Measurements from ENCODE around the gene STK38. TPM values are rescaled to one million over a fixed set of nuclear protein-coding genes. Genes with fewer than 3 reads are reported as not detected.

STK38 gene
- total RNA-seq, 1 experiment from 2014 or later: 20.1 TPM

- TF ChIP-seq REST (IDR thresholded peaks at IDR 0.05; ENCODE audit: low read depth): no peak
- TF ChIP-seq POLR2AphosphoS5 (IDR thresholded peaks at IDR 0.05; ENCODE audit: low read depth, low read length): no peak
- no peak for TF ChIP-seq ZNF274 (IDR thresholded peaks at IDR 0.05; ENCODE audit: low read depth, low read length)
Measured at GRCh38 chr6:36495086-36495485, 52.2 kb downstream of the STK38 start (continued).

GRCh38 chr6:36493859-36494258, 53.4 kb downstream of the STK38 start:
- H3K36me3 ChIP-seq (ENCODE audit: control insufficient read depth in 1 of 2, insufficient read depth in 2 of 2, low read length in 2 of 2): peaks cover 17 to 22% of the 10 kb centered on the region in 2 experiments
- H4K20me1 ChIP-seq (ENCODE audit: insufficient read depth): no peaks in the 10 kb centered on the region
- intact Hi-C loops (cut with micrococcal nuclease): no loop called here
- CTCF ChIA-PET: no interaction called here
- no peak overlapping the region for H3K4me3 ChIP-seq (replicated peaks in 1 of 2; ENCODE audit: low read depth in 1 of 2, low read length in 2 of 2)
- POLR2A ChIA-PET: no interaction called here
- no peak overlapping the region for H2AFZ ChIP-seq (ENCODE audit: low read depth, low read length, poor library complexity, severe bottlenecking)
- no peak for DNase-seq (ENCODE audit: low read depth, low spot score)
- RAD21 ChIA-PET (ENCODE audit: low non-redundant PET in 1 of 2, low total read pairs in 2 of 2, uncharacterized antibody in 2 of 2, unreplicated experiment in 2 of 2): no interaction called here
- H3K27ac ChIP-seq (ENCODE audit: low read depth, low read length): no peak overlapping the region
- H3K4me1 ChIP-seq (ENCODE audit: control insufficient read depth in 1 of 2, insufficient read depth in 2 of 2, low read length in 2 of 2): no peaks in the 10 kb centered on the region
- no peaks in the 10 kb centered on the region for H3K9me3 ChIP-seq (ENCODE audit: control insufficient read depth in 1 of 2, insufficient read depth in 1 of 2, low read depth in 1 of 2, low read length in 2 of 2)
- no peaks in the 10 kb centered on the region for H3K79me2 ChIP-seq (ENCODE audit: insufficient read depth, low read length)
- BruUV-seq (replicated peaks): no TSS peak
- H3K4me2 ChIP-seq (ENCODE audit: low read length): no peak overlapping the region
- no peak for ATAC-seq
- no peaks in the 10 kb centered on the region for H3K27me3 ChIP-seq (ENCODE audit: insufficient read depth, low read length)
- no peak overlapping the region for H3K9ac ChIP-seq (ENCODE audit: low read length)
- H3K9me2 ChIP-seq (ENCODE audit: insufficient read depth): no peaks in the 10 kb centered on the region
- TF ChIP-seq SP1 (IDR thresholded peaks at IDR 0.05; ENCODE audit: low read depth): no peak
- TF ChIP-seq CEBPB (IDR thresholded peaks at IDR 0.05; ENCODE audit: low read depth): no peak
- no peak for TF ChIP-seq ZNF274 (IDR thresholded peaks at IDR 0.05; ENCODE audit: low read depth, low read length)
- no peak for TF ChIP-seq ATF3 (IDR thresholded peaks at IDR 0.05)
- TF ChIP-seq CTCF (IDR thresholded peaks at IDR 0.05 in 2 of 3, conservative IDR thresholded peaks at IDR 0.05 in 1 of 3; ENCODE audit: borderline replicate concordance in 1 of 3, insufficient read depth in 1 of 3, low read depth in 2 of 3, low read length in 2 of 3): no peak
- TF ChIP-seq FOSL1 (IDR thresholded peaks at IDR 0.05; ENCODE audit: low read depth): no peak
- no peak for TF ChIP-seq POLR2AphosphoS5 (IDR thresholded peaks at IDR 0.05; ENCODE audit: low read depth, low read length)
- no peak for TF ChIP-seq EGR1 (IDR thresholded peaks at IDR 0.05; ENCODE audit: low read depth)
- no peak for TF ChIP-seq POLR2A (IDR thresholded peaks at IDR 0.05; ENCODE audit: borderline replicate concordance, extremely low read depth, insufficient read depth, insufficient read length)
- TF ChIP-seq EZH2 (IDR thresholded peaks at IDR 0.05): no peak
- no peak for TF ChIP-seq SRF (IDR thresholded peaks at IDR 0.05; ENCODE audit: low read depth)
- TF ChIP-seq ZFX (IDR thresholded peaks at IDR 0.05): no peak
- TF ChIP-seq TCF7L2 (IDR thresholded peaks at IDR 0.05; ENCODE audit: borderline replicate concordance, extremely low read depth, insufficient read depth, insufficient read length): no peak
- no peak for TF ChIP-seq JUND (IDR thresholded peaks at IDR 0.05)
- TF ChIP-seq SIN3A (IDR thresholded peaks at IDR 0.05; ENCODE audit: low read depth): no peak
- TF ChIP-seq EZH2phosphoT487 (IDR thresholded peaks at IDR 0.05; ENCODE audit: borderline replicate concordance): no peak
- no peak for TF ChIP-seq YY1 (IDR thresholded peaks at IDR 0.05; ENCODE audit: extremely low read depth, insufficient replicate concordance, low read depth, low read length)
- TF ChIP-seq ZBTB33 (IDR thresholded peaks at IDR 0.05; ENCODE audit: extremely low read depth, insufficient replicate concordance, low read length): no peak
- TF ChIP-seq ELF1 (IDR thresholded peaks at IDR 0.05; ENCODE audit: borderline replicate concordance, low read depth): no peak

Data from HCT116 (cell line).